ENCODE measurements around the gene CCDC192.

The CCDC192 gene

DNA sequence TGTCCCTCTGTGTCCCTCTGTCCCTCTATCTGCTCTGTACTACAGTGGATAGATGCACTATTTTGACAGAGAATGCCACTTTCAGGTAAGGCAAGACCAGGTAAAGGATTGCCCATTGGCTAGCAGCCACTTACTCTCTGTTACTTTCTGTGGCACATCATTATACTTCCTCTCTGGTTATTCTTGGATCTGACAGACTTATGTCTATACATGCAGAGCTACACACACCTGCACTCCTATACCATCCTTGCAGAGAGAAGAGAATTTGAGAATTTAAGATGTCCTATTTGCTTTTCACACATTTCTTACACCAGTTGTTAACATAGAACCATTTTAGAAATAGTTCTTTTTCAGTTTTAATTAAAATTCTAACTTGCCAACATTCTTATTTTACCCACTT is 216.6 kb downstream of the CCDC192 start:
- DNase-seq (ENCODE audit: low spot score), result no peak

- no peak for DNase-seq (ENCODE audit: low spot score)
These were observed 217.7 kb downstream of the CCDC192 start for GRCh38 chr5:127920936-127921335.

DNA sequence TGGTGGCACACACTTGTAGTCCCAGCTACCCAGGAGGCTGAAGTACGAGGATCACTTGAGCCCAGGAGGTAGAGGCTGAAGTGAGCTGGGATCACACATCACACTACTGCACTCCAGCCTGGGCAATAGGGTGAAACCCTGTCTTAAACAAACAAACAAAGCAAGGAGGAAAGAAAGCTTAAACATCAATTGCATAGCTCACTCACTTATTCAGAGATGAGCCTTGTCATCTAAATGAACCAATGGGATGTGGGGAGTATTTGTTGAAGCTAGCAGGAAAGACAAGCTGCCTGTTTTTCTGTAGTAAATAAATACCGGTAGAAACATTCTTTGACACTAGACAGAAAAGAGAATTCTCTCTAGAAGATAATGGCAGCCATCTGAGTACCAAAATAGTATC is 219.4 kb downstream of the CCDC192 start:
- no peak for DNase-seq (ENCODE audit: low spot score)

DNA sequence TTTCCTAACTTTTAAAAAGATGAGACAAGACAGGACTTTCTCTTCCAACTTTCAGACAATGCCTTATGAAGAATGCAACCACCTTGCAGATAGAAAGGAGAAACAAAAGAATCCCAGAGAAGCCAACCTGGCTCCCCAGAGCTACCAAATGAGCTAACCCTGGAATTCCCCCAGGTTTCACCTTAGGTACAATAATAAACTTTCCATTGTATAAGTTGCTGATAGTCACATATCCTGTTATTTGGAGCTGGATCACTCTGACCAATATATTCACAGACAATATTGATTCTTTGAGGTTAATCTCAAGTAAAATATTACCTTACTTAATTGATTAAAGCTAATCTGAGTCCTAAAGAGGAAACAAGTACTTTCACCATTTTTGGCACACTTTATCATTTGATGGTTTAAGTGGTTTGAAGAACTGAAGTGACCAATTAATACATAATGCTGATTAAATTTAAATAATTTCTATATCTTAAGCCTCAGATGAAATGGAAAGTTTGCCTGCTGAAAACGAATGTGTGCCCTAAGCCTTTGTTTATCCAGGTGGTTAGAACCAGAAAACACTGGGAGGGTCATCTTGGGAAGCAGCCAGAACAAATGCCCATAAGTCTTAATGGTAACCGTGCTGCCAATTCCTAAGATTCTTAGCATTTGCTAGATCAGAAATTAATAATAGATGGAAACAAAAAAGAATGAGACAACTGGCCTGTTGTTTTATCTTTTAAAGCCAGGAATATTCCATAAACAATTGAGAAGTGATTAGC is 220.8 kb downstream of the CCDC192 start:
- no peak for DNase-seq (ENCODE audit: low spot score)

DNA sequence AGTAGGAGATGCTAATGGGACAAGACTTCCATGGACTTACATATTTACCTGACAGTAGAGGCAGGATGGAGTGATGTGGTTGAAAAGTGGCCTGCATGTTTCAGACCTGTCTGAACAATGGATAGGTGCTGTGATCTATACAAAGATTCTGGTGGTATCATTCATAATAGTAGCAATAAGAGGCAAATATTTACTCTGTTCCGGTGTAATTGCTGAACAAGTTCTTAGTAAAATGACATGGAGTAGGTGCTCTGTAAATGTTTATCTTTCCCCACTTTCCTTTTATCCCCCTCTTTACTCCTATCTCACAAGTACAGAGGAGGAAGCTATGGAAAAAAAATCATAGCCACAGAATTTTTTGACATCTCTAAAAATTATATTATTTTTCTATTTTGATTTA is 221.4 kb downstream of the CCDC192 start:
- DNase-seq (ENCODE audit: low spot score), result no peak

- no peak for DNase-seq (ENCODE audit: low spot score)
These were observed 222.7 kb downstream of the CCDC192 start for GRCh38 chr5:127925916-127926315.

- no peak for DNase-seq (ENCODE audit: low spot score)
These were observed 223.8 kb downstream of the CCDC192 start for GRCh38 chr5:127926974-127927373.

DNA sequence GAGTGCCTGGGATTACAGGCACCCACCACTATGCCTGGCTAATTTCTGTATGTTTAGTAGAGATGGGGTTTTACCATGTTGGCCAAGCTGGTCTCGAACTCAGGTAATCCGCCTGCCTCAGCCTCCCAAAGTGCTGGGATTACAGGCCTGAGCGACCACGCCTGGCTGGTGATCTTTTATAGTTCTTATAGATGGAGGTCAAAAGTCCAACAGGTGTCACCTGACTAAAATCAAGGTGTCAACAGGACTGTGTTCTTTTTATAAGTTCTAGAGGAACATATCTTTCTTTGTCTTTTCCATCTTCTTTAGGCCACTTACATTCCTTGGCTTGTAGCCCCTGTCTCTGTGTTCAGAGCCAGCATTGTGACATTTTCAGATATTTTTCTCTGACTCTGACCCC is 224.9 kb downstream of the CCDC192 start:
- DNase-seq (ENCODE audit: low spot score), result no peak

- no peak for DNase-seq (ENCODE audit: low spot score)
These were observed 227.1 kb downstream of the CCDC192 start for GRCh38 chr5:127930311-127930710.

DNA sequence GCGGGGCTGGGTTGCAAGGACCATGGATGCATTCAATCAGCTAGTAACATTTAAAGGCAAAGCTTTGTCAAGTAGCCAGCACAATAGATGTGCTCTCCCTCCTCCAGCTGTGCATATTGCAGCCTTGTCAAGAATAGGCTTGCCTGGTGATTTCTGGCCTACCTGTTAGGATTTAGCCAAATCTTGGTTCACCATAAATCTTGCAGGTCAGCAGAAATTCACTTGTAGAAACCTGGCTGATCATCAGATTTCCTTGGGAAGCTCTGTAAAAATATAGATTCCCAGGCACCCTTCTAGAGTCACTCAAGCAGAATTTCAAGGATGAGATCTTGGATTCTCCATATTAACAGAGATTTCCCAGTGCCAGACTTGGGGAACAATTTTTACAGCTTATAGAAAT is 228.2 kb downstream of the CCDC192 start:
- no peak for DNase-seq (ENCODE audit: low spot score)

DNA sequence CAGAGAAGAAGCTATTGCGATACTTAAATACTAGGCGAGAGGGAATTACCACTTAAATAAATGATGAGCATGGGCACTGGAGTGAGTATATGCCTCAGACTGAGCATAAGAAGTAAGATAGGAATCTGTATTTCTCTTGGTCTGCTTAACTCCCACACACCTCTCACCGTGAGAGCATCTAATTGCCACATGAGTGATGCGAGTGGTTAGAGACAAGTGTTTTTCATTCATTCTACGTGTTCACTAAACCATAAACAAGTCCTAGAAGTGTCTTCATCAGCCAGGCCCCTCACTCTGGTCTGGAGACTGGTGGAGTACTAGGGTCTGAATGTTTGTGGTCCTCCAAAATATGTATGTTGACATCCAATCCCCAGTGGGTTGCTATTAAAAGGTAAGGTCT is 230.2 kb downstream of the CCDC192 start:
- no peak for DNase-seq (ENCODE audit: low spot score)

- DNase-seq (ENCODE audit: low spot score), result no peak
These were observed 231.6 kb downstream of the CCDC192 start for GRCh38 chr5:127934791-127935256.

- DNase-seq (ENCODE audit: low spot score), result no peak
These were observed 232.2 kb downstream of the CCDC192 start for GRCh38 chr5:127935398-127935797.

DNA sequence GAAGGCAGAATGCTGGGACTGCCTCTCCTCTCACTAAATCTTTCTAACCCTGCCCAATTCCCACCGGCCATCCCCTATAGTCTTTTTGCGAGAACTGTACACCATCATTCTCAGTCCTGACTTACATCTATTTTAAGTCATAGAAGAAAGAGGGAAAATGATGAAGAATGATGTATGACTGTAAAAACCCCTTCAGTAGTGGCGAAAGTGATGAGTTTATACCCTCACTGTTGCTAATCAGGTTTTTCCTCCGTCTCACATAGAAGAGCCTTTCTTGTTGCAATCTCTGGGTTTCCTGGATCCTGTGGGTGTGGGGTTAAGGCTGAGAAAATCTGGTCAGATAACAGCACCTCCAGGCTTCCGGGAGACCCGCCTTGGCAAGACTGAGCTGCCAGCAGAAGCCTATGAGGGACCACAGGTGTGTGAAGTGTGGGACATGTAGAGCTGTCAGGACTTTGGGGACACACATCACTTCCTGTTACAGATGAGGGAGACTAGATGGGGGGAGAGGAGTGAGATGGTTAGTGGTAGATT is 233.3 kb downstream of the CCDC192 start:
- DNase-seq (ENCODE audit: low spot score), result no peak

GRCh38 chr5:127938746-127939145 is 235.6 kb downstream of the CCDC192 start:
- no peak for DNase-seq (ENCODE audit: low spot score)

DNA sequence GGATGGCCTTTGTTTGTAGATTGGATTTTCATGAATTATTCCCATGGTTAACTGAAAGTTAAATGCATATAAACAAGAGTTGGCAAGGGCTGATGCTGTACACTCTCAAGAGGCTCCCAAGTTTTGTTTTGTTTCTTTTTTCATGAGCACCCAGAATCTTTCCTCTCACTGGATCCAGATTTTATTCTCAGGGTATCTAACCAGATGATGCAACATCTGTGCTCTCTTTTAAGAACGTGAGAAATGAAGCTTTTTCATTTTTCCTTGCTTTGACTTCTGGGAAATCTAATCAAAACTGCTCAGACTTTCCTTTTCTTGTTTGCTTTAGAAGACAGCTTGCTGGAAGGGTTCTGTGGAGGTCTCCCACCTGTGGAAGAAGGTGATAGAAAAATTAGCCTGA is 237.7 kb downstream of the CCDC192 start:
- DNase-seq (ENCODE audit: low spot score), result no peak

GRCh38 chr5:127941646-127942045 is 238.5 kb downstream of the CCDC192 start:
- DNase-seq (ENCODE audit: low spot score), result no peak

DNA sequence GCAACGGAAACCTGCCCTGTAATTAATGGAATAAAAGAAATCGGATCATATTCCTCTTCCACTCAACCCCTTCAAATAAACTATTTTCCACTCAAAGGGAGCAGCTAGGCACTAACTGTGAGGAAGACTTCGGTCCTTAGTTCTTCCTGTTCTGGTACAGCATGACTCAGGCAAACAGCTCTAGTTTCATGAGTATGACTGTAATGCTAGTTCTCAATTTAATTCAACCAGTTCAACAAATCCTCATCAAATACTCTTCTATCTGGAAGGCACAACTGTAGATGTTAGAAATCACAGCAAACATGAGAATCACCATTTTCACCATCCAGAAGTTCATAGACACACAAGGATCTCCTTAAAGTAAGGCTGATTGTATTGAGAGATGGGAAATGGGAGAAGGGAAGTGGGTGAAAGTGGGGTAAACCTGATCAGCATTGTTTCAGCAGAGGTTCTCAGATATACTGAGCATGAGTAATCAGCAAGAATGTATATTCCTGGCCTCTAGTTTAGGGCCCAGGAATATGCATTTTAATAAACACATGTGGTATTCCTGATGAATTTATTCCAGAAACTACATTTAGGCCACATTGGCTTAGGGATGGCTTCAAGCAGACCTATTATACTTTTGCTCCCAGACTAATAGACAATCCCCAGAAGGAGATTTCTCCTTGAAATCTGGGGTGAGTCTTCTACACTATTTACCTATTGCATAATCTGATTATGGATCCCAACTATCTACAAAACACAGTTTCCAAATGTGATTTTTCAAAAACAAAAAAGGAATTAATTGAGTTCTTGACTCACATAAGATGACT is 239.3 kb downstream of the CCDC192 start:
- DNase-seq (ENCODE audit: low spot score), result no peak

DNA sequence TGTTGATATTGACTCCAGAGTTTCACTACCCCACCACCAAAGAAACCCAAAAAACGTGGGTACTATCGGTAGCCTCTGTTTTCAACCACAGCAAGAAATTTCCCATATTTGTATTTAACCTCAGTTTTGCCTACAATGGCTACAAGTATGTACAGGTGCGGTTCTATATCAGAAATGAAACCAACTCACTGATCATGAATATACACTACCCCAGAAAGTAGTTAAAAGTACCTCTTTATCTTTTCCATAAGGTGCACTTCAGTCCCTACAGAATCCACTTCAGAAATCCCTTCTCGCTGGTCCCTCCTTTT is 239.8 kb downstream of the CCDC192 start:
- DNase-seq (ENCODE audit: low spot score), result no peak

GRCh38 chr5:127944125-127944524 is 240.9 kb downstream of the CCDC192 start:
- DNase-seq (ENCODE audit: low spot score), result no peak

- DNase-seq (ENCODE audit: low spot score), result no peak
These were observed 244.8 kb downstream of the CCDC192 start for GRCh38 chr5:127947941-127948340.

DNA sequence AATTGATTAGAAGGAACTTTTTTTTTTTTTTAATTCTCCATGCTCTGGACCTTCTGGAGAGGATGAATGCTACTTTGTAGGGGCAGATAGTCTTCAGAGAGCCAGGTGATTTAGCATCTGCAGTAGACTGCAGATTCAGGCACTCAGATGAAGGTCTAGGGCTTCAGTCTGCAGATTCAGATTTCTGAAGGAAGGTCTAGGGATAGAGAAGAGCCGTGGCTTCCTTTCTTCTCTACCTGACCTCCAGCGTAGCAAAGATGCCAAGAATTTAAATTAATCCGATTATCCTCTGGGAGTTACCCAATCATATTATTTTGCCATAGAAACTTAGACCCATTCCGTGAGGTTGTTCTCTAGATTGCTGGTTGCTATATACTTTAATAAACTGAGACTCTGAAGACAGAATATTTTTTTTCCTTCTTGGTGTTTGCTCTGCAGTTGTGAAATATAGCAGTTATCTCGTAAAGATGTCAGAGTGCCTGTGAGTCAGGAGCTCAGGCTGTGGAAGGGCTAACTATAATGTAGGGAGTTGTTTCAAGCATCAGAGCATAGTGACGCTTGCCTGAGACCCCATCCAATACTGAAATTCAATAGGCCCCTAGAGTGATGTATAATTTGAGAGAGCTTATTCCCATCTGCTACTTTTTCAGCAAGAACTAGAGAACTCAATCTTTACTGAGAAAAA is 247.7 kb downstream of the CCDC192 start:
- DNase-seq (ENCODE audit: low spot score), result no peak

All from SK-N-DZ (cell line).